ENCODE data around the gene VEGFA.

The VEGFA gene

GRCh38 chr6:43788301-43788700 lies 18.3 kb downstream of the VEGFA start:
- no peak for DNase-seq

DNA sequence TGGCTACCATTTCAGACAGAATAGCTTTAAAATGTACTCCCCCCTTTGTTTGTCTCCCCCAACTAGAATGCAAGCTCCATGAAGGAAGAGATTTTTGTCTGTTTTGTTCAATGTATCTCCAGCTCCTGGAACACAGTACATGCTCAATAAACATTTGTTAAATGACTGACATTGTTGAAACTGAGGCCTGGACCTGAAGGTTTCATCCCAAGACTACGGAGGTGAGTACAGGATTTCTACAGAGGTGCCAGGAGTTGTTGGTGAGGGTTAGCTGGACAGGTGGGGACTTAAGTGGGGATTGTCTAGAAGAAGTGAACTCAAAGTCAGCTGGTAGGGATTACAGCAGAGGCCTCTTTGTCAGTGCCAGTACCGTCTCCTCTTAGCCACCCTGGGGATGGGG lies 19.4 kb downstream of the VEGFA start:
- no peak for DNase-seq

DNA sequence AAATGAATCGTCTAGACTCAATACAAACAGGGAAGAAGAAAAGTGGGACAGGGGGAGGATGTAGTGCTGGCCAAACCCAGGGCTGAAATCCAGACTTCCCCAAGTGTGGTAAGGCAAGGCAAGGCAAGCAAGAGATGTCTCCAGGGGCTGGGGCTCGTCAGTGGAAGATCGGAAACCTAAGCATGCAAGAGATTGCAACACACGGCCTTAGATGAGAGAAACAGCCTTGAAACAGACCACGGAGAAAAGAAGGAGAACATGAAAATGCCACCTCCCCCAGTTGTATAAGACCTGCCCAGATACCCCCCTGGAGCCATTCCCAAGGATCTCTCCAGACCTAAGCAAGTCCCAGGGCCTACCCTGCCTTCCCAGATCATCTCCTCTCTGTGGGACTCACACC lies 20.0 kb downstream of the VEGFA start:
- no peak for DNase-seq

GRCh38 chr6:43791745-43792422 lies 21.9 kb downstream of the VEGFA start:
- DNase-seq: no peak

DNA sequence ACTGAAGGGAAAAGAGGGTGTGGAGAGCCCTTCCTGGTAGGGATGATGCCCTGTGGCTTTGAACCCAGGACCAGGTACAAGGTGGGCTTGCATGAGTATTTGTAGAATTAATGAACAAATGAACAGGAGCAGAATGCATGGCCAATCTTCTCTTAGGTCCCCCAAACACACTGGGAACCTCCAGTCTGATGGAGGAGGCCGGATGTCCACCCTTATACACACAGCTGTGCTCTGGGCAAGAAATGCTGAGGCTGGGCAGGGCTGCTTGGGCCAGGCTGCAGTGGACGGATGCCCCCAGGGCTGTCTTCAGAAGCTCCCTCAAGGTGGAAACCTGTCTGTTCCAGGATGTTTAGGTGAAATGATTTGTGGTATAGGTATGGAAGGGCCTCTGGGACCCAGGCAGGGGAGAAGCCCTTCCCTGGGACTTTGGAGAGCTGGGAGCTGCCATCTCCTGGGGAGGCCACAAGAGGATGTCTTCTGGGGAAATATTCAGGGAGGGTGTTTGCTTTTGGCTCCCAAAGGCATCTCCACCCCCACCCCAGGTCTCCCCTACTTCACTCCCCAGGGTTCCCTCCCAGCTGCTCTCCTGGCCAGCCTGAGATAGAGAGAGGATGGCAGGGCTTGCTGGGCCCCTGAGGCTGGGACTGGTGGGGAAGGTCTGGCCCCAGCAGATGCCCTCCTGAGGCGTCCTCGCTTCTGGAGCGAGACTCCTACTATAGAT lies 23.3 kb downstream of the VEGFA start:
- DNase-seq: no peak

GRCh38 chr6:43793875-43794242 lies 23.8 kb downstream of the VEGFA start:
- no peak for DNase-seq

DNA sequence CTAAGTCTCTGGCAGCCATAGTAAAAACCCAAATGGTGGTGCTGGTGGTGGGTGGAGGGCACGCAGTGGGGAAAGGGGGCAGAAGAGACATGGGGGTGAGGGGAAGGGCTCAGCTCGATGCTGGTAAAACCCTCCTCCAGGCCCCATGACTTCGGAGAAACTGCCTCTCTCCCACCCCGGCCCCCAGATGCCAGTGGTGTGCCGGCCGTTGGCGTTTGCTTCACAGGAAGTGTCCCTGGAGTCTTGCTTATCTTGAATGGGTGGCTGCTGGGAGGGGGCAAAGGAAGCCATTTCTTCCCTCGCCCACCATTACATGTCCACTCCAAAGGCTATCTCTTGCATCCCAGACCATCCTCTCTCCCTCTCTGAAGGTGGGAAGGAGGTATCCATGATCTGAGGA lies 25.4 kb downstream of the VEGFA start:
- no peak for DNase-seq

DNA sequence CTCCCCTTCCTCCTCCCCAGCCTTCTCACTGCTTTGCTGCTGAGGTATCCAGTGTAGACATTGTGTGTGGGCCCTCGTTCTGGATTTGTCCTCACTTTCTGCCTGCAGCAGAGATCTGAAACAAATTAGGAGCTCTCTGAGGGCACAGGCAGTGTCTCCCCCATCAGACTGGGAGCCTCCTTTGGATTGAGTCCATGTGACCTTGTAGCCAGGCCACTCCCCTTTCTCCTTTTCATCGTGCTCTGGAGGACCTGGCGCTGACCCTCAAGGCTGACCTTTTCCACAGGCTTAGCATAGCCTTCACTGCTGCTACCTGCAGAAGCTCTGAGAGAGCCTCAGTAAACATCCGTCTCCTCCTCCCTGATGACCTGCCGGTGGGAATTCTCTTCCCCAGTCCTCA lies 26.2 kb downstream of the VEGFA start:
- no peak for DNase-seq

GRCh38 chr6:43796903-43797890 lies 27.2 kb downstream of the VEGFA start:
- DNase-seq: no peak

DNA sequence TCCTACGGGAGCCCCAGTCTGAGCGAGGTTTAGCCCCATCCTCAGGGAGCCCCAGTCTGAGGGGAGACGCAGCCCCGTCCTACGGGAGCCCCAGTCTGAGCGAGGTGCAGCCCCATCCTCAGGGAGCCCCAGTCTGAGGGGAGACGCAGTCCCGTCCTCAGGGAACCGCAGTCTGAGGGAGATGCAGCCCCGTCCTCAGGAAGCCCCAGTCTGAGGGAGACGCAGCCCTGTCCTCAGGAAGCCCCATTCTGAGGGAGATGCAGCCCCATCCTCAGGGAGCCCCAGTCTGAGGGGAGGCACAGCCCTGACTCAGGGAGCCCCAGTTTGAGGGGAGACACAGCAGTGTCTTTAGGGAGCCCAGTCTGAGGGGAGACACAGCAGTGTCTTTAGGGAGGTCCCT lies 27.9 kb downstream of the VEGFA start:
- DNase-seq: no peak

GRCh38 chr6:43798688-43799444 lies 28.9 kb downstream of the VEGFA start:
- no peak for DNase-seq

DNA sequence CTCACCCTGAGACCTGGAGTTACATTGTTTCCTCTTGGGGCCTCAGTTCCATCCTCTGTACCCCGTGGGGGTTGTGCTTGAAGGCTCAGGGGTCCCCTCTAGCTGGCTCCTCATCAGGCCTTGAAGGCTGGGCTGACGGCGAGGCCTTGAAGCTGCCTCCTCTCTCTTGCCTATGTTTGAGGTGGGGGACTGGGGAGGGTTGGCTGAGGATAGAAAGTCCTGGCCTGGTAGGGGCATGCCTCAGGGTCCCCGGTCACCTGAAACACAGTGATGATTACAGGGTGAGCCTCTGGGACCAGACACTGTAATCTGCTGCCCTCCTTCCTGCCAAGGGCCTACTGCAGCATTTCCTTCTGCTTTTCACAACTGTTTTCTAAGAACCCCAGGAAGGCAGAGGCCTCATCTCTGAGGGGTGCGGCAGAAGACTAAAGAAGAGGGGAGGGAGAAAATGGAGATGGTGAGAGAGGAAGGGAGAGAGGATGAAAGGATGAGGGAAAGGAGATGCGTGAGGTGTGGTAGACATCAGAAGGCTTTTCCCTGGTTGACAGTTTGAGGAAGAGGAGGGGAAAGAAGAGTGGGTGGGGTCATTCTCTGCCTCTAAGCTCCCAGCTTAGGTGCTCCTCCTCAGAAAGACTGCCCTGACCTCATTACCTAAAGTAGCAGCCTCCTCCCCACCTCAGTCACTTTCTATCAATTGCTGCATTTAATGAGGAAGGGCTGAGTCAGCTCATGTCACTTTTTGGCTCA lies 29.7 kb downstream of the VEGFA start:
- no peak for DNase-seq

- DNase-seq: no peak
Observed at GRCh38 chr6:43800298-43800623, 30.2 kb downstream of the VEGFA start.

DNA sequence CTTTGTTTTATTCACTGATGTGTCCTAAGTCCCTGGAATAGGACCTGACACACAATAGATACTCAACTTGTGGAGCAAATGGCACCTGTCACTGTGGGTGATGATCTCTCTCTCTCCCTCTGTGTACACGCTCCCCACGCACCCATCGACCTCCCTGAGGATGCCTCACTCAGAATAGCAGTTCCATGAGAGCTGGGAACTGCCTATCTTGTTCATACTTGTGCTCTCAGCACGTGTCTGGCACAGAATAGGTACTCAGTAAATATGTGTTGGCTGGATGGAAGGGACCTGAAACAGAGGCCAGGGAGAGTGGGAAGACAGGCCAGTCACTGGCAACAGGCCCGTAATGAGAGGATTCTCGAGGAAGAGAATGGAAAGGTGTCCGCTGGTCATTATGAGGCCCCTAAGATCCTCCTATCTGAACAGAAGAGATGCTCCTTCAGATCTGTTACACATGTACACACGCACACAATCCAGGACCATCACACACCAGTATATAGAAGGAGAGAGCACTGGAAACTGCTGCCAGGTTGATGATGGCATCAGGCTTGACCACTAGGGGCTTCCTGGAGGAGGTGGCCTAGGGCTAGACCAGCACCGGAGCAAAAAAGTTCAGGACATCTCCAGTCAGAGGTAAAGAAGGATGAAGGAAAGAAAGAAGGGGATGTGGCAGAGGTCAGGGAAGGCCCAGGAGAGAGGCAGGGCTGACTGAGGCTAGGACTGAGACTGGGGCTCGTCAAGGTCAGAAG lies 30.9 kb downstream of the VEGFA start:
- DNase-seq: no peak

- DNase-seq: no peak
Observed at GRCh38 chr6:43801495-43802181, 31.6 kb downstream of the VEGFA start.

DNA sequence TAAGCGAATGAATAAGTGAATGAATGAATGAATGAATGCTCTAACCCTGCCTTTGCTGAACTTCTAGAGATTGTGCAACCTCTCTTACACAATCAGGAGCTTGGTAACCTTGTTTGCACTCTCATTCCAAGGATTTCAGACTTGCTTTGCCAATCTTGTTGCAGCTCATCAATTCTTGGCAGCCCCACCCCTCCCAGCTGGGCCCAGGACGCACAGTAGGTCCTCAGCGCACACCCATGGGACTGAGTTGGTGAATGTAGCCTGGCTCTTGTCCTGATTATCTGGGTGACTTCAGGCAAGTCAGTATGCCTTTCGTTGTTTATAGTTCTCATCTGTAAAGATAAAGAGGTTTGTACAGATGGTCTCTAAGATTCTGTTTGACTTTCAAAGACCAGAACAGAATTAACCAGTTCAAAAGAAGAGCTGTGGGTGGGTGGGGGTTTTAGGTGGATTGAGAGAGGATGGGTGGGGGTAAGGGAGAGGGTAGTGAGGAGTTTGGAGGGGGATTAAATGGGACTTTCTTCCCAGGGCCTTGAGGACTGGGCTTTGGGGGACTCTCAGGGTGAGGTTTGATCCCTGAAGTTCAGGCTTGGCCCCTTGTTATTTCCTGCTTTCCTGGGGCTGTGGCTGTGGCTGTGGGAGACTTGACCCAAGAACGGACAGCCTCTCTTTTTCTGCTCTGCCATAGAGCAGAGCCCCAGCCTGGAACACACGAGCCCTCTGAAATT lies 33.2 kb downstream of the VEGFA start:
- no peak for DNase-seq

- no peak for DNase-seq
Observed at GRCh38 chr6:43803783-43804549, 34.0 kb downstream of the VEGFA start.

- DNase-seq: no peak
Observed at GRCh38 chr6:43804550-43805223, 34.7 kb downstream of the VEGFA start.

DNA sequence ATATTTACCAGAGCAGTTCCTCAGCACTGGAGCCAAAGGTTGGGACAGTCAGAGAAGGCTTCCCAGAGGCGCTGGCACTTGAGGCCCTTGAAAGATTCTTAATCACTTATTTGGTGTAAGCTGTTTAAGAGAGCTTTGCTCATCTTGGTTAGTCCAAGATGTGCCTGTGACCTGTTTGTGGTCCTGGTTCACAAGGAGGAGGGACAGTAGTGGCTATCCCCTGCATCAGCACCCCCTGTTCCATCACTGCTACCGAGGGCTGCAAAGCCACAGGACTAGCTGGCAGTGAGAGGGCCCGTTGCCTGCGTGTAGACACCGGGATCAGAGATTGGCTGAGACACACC lies 35.7 kb downstream of the VEGFA start:
- no peak for DNase-seq
